Amniotic epithelial cell (primary cell): Measurements from ENCODE around the gene MCHR1.
"Not testable (repeated sequence)": the region's sequence is repeated elsewhere in the genome, so short reads cannot be mapped to it uniquely, and the experiment has no call there.

ENCODE experiments used
- DNase-seq: peaks from one replicate; pipeline ENCODE4 v3.0.0-alpha.2; 2010; ENCODE audit warnings: low read depth

Gene MCHR1

GRCh38 chr22:40656651-40657050 lies 22.6 kb upstream of the MCHR1 start:
- not testable (repeated sequence) for DNase-seq

DNA sequence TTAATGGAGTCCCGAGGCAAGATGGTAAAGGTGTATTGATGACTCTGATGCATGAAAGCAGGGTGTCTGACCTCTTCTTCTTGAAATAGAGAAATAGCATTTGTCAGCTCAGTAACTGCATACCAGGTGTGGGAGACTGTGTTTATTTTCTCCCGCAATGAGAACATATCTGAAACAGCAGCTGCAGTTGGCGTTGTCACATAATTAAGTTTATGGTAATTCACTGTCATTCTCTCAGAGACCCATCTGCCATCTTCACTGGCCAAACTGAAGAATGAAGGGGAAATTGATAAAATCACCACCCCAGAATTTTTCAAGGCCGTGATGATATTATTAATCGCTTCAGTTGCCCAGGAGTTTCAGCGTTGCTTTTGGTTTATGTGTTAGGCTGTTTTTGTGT lies 20.1 kb upstream of the MCHR1 start:
- DNase-seq, result no peak

DNA sequence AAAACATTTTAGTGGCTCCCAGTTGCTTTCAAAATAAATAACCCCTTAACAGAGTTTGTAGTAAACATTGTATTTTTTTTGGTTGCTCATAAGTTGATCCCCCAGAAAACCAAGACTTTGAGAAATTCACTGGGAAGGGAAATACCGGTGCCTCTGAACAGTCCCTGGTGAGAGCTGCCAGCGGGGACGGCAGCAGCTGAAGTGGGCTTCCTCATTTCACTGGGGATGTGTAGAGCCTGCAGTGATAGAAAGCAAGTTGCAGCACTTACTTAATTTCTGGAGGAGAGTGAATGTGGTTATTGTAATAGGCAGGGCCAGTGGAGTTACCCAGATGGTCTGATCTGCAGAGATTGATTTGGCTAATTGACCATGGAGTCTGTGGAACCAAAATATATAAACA lies 18.6 kb upstream of the MCHR1 start:
- DNase-seq, result no peak

DNA sequence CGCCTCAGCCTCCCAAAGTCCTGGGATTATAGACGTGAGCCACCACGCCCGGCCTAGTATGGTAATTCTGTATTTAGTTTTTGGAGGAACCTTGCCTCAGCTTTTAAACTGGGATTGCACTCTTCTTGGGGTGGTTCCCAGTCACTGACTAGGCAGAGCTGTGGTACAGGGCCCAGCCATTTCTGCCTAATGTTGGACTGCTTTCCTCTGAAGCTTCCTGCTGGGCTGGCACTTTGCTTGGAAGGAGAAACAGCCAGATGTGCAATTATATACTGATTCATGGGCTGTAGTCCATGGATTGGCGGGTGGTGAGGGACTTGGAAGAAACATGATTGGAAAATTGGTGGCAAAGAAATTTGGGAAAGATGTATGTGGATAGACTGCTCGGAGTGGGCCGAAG lies 17.6 kb upstream of the MCHR1 start:
- no peak for DNase-seq

DNA sequence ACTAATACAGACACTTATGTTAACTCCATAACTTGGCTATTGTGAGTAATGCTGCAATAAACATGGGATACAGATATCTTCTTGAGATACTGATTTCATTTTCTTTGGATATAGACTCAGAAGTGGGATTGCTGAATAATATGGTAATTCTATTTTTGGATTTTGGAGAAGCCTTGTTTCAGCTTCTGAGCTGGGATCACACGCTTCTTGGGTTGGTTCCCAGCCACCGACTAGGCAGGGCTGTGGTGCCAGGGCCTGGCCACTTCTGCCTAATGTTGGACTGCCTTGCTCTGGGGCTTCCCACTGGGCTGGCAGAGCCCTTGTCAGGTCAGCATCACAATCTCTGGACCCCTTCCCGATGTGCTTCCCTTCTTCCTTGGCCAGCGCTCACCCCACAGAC lies 14.0 kb upstream of the MCHR1 start:
- peak; percentile 53 for DNase-seq

- no peak for DNase-seq
These were observed 13.0 kb upstream of the MCHR1 start for GRCh38 chr22:40666151-40666848.

- peak; percentile 93 for DNase-seq
These were observed 10.5 kb upstream of the MCHR1 start for GRCh38 chr22:40668611-40669411.

- no peak for DNase-seq
These were observed 9.2 kb upstream of the MCHR1 start for GRCh38 chr22:40670058-40670457.

DNA sequence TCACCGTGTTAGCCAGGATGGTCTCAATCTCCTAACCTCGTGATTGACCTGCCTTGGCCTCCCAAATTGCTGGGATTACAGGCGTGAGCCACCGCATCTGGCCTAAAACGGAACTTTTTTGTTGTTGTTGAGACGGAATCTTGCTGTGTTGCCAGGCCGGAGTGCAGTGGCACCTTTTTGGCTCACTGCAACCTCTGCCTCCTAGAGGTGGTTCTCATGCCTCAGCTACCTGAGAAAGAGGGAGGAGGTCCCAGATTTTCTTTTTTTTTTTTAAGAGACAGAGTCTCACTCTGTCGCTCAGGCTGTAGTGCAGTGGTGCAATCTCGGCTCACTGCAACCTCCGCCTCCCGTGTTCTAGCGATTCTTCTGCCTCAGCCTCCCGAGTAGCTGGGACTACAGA lies 7.9 kb upstream of the MCHR1 start:
- no peak for DNase-seq

DNA sequence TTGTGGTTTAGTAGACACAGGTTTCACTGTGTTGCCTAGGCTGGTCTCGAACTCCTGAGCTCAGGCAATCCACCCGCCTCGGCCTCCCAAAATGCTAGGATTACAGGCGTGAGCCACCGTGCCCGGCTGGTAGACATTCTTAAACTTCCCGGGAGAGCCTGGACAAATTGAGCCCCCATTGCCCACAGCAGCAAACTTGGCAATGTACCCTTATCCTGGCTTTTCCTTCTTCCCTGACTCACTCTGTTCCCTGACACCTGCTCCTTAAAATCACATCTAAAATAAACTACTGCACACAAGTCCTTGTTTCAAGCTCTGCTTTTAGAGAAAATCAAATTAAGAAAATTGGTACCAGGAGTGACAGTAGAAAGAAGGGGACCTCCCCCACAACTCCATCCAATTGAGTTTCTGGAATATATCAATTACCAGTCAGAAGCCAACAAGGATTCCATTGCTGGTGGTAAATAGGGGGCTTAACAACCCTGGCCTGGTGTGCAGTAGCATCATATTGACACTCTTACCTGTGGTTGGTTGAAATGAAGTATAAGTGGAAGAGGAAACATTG lies 7.4 kb upstream of the MCHR1 start:
- DNase-seq, result no peak

DNA sequence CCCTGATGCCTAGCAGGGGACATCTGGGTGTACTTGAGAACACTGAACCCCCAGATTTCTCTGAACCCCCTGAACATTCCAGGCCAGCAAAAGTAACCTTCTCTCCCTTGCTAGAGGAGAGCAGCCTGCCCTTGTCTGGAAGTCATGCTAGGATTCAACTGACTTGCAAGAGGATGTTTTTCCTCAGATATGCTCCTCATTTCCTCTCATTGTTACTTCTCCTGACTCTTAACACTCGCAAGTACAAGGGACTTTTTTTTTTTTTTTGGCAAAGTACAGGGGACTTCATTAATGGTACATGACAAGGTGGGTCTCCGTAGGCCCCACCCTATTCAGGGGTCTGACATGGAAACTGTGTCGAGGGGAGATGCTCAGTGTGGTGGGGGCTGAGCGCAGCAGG lies 6.3 kb upstream of the MCHR1 start:
- DNase-seq, result no peak

- DNase-seq, result no peak
These were observed 5.0 kb upstream of the MCHR1 start for GRCh38 chr22:40674274-40674673.

DNA sequence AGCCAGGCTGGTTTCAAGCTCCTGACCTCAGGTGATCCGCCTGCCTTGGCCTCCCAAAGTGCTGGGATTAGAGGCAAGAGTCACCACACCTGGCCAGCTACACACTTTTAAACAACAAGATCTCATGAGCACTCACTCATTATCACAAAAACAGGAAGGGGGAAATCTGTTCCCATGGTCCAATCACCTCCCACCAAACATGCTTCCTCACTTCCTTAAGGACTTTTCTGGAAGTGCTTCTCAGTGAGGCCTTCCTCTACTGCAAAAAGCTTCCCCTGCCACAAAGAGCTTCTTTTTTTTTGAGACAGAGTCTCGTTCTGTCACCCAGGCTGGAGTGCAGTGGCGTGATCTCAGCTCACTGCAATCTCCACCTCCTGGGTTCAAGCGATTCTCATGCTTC lies 3.1 kb upstream of the MCHR1 start:
- DNase-seq, result not testable (repeated sequence)

- DNase-seq, result no peak
These were observed 2.6 kb upstream of the MCHR1 start for GRCh38 chr22:40676644-40677043.

DNA sequence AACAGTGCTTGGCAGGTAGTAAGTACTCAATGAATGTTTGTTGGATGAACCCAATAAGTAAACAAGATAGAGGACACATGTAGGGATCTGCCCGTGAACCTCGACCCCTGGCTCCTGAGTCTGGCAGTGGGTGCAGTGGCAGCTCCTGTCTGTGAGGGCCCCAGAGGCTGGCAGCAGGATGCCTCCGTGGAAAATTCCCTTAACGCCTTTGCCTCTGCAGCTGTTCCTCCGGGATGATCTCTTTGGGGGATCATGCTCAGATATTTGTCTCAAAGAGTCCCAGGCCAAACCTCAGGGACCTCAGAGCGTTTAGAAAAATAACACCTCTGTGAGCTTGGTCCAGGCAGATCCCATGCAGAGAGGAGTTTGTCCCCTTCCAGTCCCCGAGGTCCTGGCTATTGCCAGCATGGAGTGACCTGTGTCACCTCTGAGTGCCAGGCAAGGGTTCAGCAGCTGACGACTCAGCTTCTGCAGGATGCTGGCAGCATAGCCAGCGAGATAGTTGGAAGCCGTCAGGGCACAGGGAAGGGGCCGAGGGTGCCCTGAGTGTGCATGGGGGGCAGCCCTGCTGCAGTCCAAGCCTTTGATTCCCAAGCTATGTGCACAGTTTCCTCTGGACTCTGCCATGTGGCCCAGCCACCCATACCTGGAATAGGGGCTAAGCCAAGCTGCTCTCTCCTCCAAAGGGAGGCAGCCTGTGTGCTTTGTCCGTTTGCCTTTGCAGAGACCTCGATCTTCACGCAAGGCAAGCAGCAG lies 613 bp upstream of the MCHR1 start:
- DNase-seq, result no peak

- DNase-seq, result peak; percentile 59
These were observed 907 bp downstream of the MCHR1 start for GRCh38 chr22:40679964-40680818.

DNA sequence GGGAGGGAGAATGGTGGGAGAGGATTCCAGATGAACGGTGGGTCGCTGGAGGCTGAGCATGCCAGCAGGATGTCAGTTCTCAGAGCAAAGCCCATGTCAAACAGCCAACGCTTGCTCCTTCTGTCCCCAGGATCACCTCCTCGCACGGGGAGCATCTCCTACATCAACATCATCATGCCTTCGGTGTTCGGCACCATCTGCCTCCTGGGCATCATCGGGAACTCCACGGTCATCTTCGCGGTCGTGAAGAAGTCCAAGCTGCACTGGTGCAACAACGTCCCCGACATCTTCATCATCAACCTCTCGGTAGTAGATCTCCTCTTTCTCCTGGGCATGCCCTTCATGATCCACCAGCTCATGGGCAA lies 1.5 kb downstream of the MCHR1 start:
- DNase-seq, result no peak

DNA sequence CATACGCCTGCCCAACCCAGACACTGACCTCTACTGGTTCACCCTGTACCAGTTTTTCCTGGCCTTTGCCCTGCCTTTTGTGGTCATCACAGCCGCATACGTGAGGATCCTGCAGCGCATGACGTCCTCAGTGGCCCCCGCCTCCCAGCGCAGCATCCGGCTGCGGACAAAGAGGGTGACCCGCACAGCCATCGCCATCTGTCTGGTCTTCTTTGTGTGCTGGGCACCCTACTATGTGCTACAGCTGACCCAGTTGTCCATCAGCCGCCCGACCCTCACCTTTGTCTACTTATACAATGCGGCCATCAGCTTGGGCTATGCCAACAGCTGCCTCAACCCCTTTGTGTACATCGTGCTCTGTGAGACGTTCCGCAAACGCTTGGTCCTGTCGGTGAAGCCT lies 2.2 kb downstream of the MCHR1 start:
- no peak for DNase-seq

- DNase-seq, result no peak
These were observed 5.4 kb downstream of the MCHR1 start for GRCh38 chr22:40684728-40685127.

GRCh38 chr22:40685406-40685805 lies 6.1 kb downstream of the MCHR1 start:
- no peak for DNase-seq

- no peak for DNase-seq
These were observed 8.4 kb downstream of the MCHR1 start for GRCh38 chr22:40687706-40688105.

DNA sequence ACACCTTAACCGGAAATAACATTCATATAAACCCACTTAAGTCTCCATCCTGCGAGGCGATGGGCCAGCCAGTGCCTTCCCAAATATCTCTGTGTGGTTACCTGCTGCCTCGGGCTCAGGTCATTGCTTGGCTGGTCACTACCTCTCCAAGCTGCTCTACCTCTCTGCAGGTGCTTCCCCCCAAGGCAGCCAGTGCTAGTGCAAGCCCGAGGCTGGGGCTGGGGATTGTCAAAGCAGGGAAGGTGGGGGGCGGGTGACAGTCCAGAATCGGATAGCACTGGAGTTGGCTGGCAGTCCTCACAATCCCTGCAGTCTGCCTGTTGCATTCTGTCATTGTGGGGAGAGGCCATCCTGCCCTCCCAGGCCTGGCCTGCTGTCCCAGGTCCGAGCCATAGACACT lies 11.1 kb downstream of the MCHR1 start:
- DNase-seq, result no peak
